ENCODE results near the gene FBXO10.

- TF ChIP-seq POLR2A (IDR thresholded peaks at IDR 0.05) (no peak), CTCF (IDR thresholded peaks at IDR 0.05) (no peak)
Observed at GRCh38 chr9:37622462-37622861, 46.3 kb upstream of the FBXO10 start.
